K562 (cell line): ENCODE results near the gene CCNDBP1. TPM values are rescaled to one million over a fixed set of nuclear protein-coding genes. Genes with fewer than 3 reads are reported as not detected.

Experiments
- BCL6 ChIP-seq: fragments of 250-450 bp; sonication (Bioruptor Pico); IDR thresholded peaks from 2 replicates; pipeline ENCODE4 v1.4.0; 2020
- CBFA2T2 ChIP-seq: fragments of 450-650 bp; conservative IDR thresholded peaks from 2 replicates; pipeline ENCODE4 v1.6.1; 2017; ENCODE audit warnings: mild to moderate bottlenecking
- CEBPG ChIP-seq, 3 experiments: fragments of 200-800 bp in 1 of 3; sonication (Bioruptor generic) in 1 of 3; sonication (generic) in 1 of 3; formaldehyde crosslinking in 1 of 3; IDR thresholded peaks in 2 of 3; conservative IDR thresholded peaks in 1 of 3; 2 replicates each; pipeline versions ENCODE4 v1.6.1 to v1.8.0; 2016 to 2022; ENCODE audit warnings: missing compliant biosample characterization in 2 of 3, missing genetic modification characterization in 2 of 3, mild to moderate bottlenecking in 1 of 3, missing genetic modification reagents in 1 of 3
- KLF16 ChIP-seq: IDR thresholded peaks from 2 replicates; pipeline ENCODE4 v1.6.1; 2016; ENCODE audit warnings: antibody characterized with exemption
- MTF1 ChIP-seq: fragments of 250-450 bp; sonication (Bioruptor Pico); IDR thresholded peaks from 2 replicates; pipeline ENCODE4 v1.9.0; 2021; ENCODE audit warnings: moderate library complexity, mild to moderate bottlenecking, inconsistent platforms, borderline replicate concordance
- POLR2AphosphoS5 ChIP-seq: IDR thresholded peaks from 2 replicates; pipeline ENCODE4 v1.6.1; 2011; ENCODE audit warnings: mild to moderate bottlenecking, low read depth, low read length, moderate library complexity; ENCODE audit not compliant: control insufficient read depth, insufficient read depth
- POLR2G ChIP-seq: fragments of 200-400 bp; formaldehyde crosslinking; IDR thresholded peaks from 2 replicates; pipeline ENCODE4 v1.6.1; 2017; ENCODE audit warnings: low read depth, mild to moderate bottlenecking, antibody characterized with exemption, low read length, moderate library complexity
- RBBP5 ChIP-seq: fragments of 200-600 bp; sonication (generic); IDR thresholded peaks from 2 replicates; pipeline ENCODE4 v1.6.1; 2012; ENCODE audit warnings: borderline replicate concordance, mild to moderate bottlenecking, low read length, control low read depth, inconsistent platforms; ENCODE audit not compliant: insufficient read depth, poor library complexity, severe bottlenecking
- RCOR1 ChIP-seq, 2 experiments: IDR thresholded peaks; 2 replicates each; pipeline ENCODE4 v1.6.1; 2012; ENCODE audit warnings: low read depth in 2 of 2, low read length in 2 of 2, borderline replicate concordance in 1 of 2, improper control_type of control experiment in 1 of 2
- SIN3A ChIP-seq, 2 experiments: fragments of 150-350 bp in 1 of 2; IDR thresholded peaks; 2 replicates each; pipeline ENCODE4 v1.6.1; 2011 to 2016; ENCODE audit warnings: borderline replicate concordance in 2 of 2, low read depth in 2 of 2, low read length in 2 of 2, mild to moderate bottlenecking in 2 of 2, moderate library complexity in 2 of 2; ENCODE audit not compliant: control insufficient read depth in 1 of 2
- SMAD3 ChIP-seq: fragments of 450-650 bp; formaldehyde crosslinking; conservative IDR thresholded peaks from 2 replicates; pipeline ENCODE4 v1.4.0; 2020; ENCODE audit warnings: mild to moderate bottlenecking
- SMARCE1 ChIP-seq: fragments of 450-650 bp; IDR thresholded peaks from 2 replicates; pipeline ENCODE4 v1.7.1; 2016; ENCODE audit warnings: mild to moderate bottlenecking
- TSC22D4 ChIP-seq: fragments of 450-650 bp; IDR thresholded peaks from 2 replicates; pipeline ENCODE4 v1.6.1; 2016; ENCODE audit warnings: missing genetic modification characterization, missing biosample characterization, control low read depth
- ZKSCAN8 ChIP-seq: fragments of 200-800 bp; sonication (Bioruptor generic); IDR thresholded peaks from 2 replicates; pipeline ENCODE4 v1.6.1; 2016; ENCODE audit warnings: missing genetic modification characterization, missing compliant biosample characterization
- ZNF444 ChIP-seq: fragments of 250-450 bp; sonication (Bioruptor Pico); IDR thresholded peaks from 2 replicates; pipeline ENCODE4 v1.4.0; 2020; ENCODE audit warnings: mild to moderate bottlenecking, moderate library complexity
- ZNF589 ChIP-seq: fragments of 200-800 bp; sonication (Bioruptor generic); IDR thresholded peaks from 2 replicates; pipeline ENCODE4 v1.6.1; 2016; ENCODE audit warnings: low read depth, missing genetic modification characterization, missing compliant biosample characterization
- ZNF717 ChIP-seq: fragments of 250-450 bp; sonication (Bioruptor Pico); IDR thresholded peaks from 2 replicates; pipeline ENCODE4 v1.5.0; 2021
- polyA plus RNA-seq, 8 experiments: library from polyadenylated mRNA; depleted of rRNA in 4 of 8; stranded (reverse) in 5 of 8; unstranded in 3 of 8; fragments of >200 nt; fragmentation: Nextera tagmentation in 2 of 8; fragmentation: Illumina TruSeq in 1 of 8; extraction: Ambion mirVana in 2 of 8; extraction: Trizol in 1 of 8; gene quantifications; 2 replicates each; pipeline versions ENCODE4 v1.2.1 to v1.2.3, GENCODE V29; 2011 to 2014; ENCODE audit warnings: inconsistent platforms in 1 of 8, missing spikeins in 1 of 8
- total RNA-seq, 7 experiments: library from RNA; depleted of rRNA in 6 of 7; stranded (reverse); fragments of >200 nt in 6 of 7; fragmentation: Illumina TruSeq in 2 of 7; extraction: Trizol in 2 of 7; gene quantifications; 2 replicates each; pipeline versions ENCODE4 v1.2.1 to v1.2.3, GENCODE V29; 2011 to 2021; ENCODE audit warnings: low replicate concordance in 1 of 7
- TF ChIP-seq, protein P1 (sequence below): IDR thresholded peaks from 2 replicates; pipeline ENCODE4 v1.6.1; 2012; ENCODE audit warnings: low read depth, low read length, improper control_type of control experiment, borderline replicate concordance
- TF ChIP-seq, protein P2 (sequence below): IDR thresholded peaks from 2 replicates; pipeline ENCODE4 v1.6.1; 2014; ENCODE audit warnings: antibody characterized with exemption
- TF ChIP-seq, protein P3 (sequence below): fragments of 450-650 bp; IDR thresholded peaks from 2 replicates; pipeline ENCODE4 v1.6.1; 2016

The CCNDBP1 gene
- total and polyA plus RNA-seq, 9 of the 15 experiments (the other 6 are each of a cell fraction or from before 2014, with no cell fraction given), result 37.0 to 111 (median 55.5) TPM

DNA sequence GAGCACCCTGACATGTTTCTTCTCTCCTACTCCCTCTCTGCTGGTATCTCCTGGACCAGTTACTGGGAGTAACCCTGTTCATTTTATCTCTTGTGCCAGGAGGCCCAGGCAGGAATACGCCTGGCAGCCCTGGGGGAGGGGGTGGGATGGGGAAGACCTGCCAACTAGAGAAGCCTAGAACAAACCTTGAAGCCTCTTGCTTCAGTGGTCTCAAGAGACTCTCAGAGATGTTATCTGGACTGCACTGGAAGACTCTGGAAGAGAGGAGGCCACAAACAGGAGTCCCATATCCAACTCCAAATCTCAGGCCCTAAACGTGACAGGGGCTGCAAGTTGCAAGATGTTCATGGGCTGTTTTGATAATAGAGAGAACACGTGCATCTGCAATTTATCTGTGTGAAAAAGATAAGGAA, 35.8 kb downstream of the CCNDBP1 start, which contains the start of gene EPB42 (continued):
- TF ChIP-seq, protein P1, sequence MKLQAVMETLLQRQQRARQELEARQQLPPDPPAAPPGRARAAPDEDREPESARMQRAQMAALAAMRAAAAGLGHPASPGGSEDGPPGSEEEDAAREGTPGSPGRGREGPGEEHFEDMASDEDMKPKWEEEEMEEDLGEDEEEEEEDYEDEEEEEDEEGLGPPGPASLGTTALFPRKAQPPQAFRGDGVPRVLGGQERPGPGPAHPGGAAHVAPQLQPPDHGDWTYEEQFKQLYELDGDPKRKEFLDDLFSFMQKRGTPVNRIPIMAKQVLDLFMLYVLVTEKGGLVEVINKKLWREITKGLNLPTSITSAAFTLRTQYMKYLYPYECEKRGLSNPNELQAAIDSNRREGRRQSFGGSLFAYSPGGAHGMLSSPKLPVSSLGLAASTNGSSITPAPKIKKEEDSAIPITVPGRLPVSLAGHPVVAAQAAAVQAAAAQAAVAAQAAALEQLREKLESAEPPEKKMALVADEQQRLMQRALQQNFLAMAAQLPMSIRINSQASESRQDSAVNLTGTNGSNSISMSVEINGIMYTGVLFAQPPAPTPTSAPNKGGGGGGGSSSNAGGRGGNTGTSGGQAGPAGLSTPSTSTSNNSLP, result no peak
- TF ChIP-seq SMAD3, result no peak
- TF ChIP-seq SIN3A (IDR thresholded peaks at IDR 0.05; ENCODE audit: borderline replicate concordance in 2 of 2, control insufficient read depth in 1 of 2, low read depth in 2 of 2, low read length in 2 of 2), result no peak
- TF ChIP-seq, protein P2, sequence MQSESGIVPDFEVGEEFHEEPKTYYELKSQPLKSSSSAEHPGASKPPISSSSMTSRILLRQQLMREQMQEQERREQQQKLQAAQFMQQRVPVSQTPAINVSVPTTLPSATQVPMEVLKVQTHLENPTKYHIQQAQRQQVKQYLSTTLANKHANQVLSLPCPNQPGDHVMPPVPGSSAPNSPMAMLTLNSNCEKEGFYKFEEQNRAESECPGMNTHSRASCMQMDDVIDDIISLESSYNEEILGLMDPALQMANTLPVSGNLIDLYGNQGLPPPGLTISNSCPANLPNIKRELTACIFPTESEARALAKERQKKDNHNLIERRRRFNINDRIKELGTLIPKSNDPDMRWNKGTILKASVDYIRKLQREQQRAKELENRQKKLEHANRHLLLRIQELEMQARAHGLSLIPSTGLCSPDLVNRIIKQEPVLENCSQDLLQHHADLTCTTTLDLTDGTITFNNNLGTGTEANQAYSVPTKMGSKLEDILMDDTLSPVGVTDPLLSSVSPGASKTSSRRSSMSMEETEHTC, result peak; percentile 85
- peak; percentile 7 to 70; a peak in 2 of 4 replicates for TF ChIP-seq RCOR1 (IDR thresholded peaks at IDR 0.05; ENCODE audit: borderline replicate concordance in 1 of 2, low read depth in 2 of 2, low read length in 2 of 2)
- TF ChIP-seq SMARCE1, result peak; percentile 83
- no peak for TF ChIP-seq CEBPG (CRISPR knock-in tag; IDR thresholded peaks at IDR 0.05)
- TF ChIP-seq CEBPG (tag; conservative IDR thresholded peaks at IDR 0.05 in 1 of 2, IDR thresholded peaks at IDR 0.05 in 1 of 2), result no peak
- TF ChIP-seq KLF16, result peak; percentile 92
- TF ChIP-seq ZNF444, result 0 out of 2 replicates have a peak, but pooled peaks have one; percentile 47
- peak; percentile 69 for TF ChIP-seq ZNF589
- TF ChIP-seq, protein P3, sequence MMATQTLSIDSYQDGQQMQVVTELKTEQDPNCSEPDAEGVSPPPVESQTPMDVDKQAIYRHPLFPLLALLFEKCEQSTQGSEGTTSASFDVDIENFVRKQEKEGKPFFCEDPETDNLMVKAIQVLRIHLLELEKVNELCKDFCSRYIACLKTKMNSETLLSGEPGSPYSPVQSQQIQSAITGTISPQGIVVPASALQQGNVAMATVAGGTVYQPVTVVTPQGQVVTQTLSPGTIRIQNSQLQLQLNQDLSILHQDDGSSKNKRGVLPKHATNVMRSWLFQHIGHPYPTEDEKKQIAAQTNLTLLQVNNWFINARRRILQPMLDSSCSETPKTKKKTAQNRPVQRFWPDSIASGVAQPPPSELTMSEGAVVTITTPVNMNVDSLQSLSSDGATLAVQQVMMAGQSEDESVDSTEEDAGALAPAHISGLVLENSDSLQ, result 0 out of 2 replicates have a peak, but pooled peaks have one; percentile 13
- TF ChIP-seq BCL6 (CRISPR knock-in tag), result no peak
- peak; percentile 84; the same call in 1 of the 2 replicates for TF ChIP-seq POLR2AphosphoS5
- peak; percentile 92 for TF ChIP-seq CBFA2T2
- peak; percentile 67 for TF ChIP-seq ZKSCAN8 (CRISPR knock-in tag)
- TF ChIP-seq MTF1 (CRISPR knock-in tag), result no peak
- no peak for TF ChIP-seq TSC22D4 (tag)
- no peak for TF ChIP-seq POLR2G
- 0 out of 2 replicates have a peak, but pooled peaks have one; percentile 35 for TF ChIP-seq ZNF717 (CRISPR knock-in tag)
- no peak for TF ChIP-seq RBBP5
